Colonic mucosa (tissue), 4 donors: ENCODE data around the gene DLG2. TPM values are rescaled to one million over a fixed set of nuclear protein-coding genes. Genes with fewer than 3 reads are reported as not detected.

ENCODE experiments used
- DNase-seq: peaks from one replicate; pipeline ENCODE4 v3.0.0-alpha.2; 2020
- H3K27ac ChIP-seq: fragments of 200-600 bp; one replicate; pipeline ENCODE4 v1.8.0; 2021
- H3K27me3 ChIP-seq: fragments of 200-600 bp; one replicate; pipeline ENCODE4 v1.8.0; 2021
- H3K36me3 ChIP-seq: fragments of 200-600 bp; one replicate; pipeline ENCODE4 v1.8.0; 2021
- H3K4me1 ChIP-seq: fragments of 200-600 bp; one replicate; pipeline ENCODE4 v1.8.0; 2021; ENCODE audit warnings: mild to moderate bottlenecking
- H3K4me3 ChIP-seq: fragments of 200-600 bp; one replicate; pipeline ENCODE4 v1.8.0; 2021
- H3K9ac ChIP-seq, 2 donors: one replicate each; pipeline ENCODE4 v1.7.0; 2013; ENCODE audit warnings: control low read depth in 2 of 2, low read depth in 2 of 2, low read length in 2 of 2
- H3K9me3 ChIP-seq: fragments of 200-600 bp; one replicate; pipeline ENCODE4 v1.8.0; 2021
- CTCF ChIP-seq: fragments of 200-600 bp; IDR thresholded peaks from one replicate; pipeline ENCODE4 v1.8.0; 2022; ENCODE audit warnings: antibody characterized with exemption, mild to moderate bottlenecking
- intact Hi-C: fragments of 100-400 bp; cut with DNase I; formaldehyde crosslinking; loops from one replicate; pipeline ENCODE4 v1.14.1; 2022
- total RNA-seq, 2 donors: library from RNA; stranded (reverse); fragmentation: NEBNext Ultra II Directional in 1 of 2; extraction: Animal tissue kit (Norgen Biotek cat#: 25700) in 1 of 2; gene quantifications; one replicate each; pipeline ENCODE4 v1.2.1, GENCODE V29; 2021
- donor health status: healthy.
- donor health status: DM: no; HTN: no; CAD: no.
- donor health status: DM: no; HTN: no; CAD: no.

DLG2 gene
- total RNA-seq, 2 donors from 2014 or later = 1.4 to 3.3 TPM

GRCh38 chr11:84924154-84924692 is 702.9 kb downstream of the DLG2 start:
- Histone ChIP-seq H3K4me1 (no peaks in the 10 kb centered on the region), H3K9ac (no peak overlapping the region), H3K9me3 (no peaks in the 10 kb centered on the region), H3K27me3 (no peaks in the 10 kb centered on the region), H3K4me3 (no peak overlapping the region), H3K36me3 (no peaks in the 10 kb centered on the region), H3K27ac (no peak overlapping the region)
- DNase-seq = no peak
- intact Hi-C loops = no loop called here
- TF ChIP-seq CTCF = no peak

GRCh38 chr11:84923489-84923888 is 703.7 kb downstream of the DLG2 start:
- Histone ChIP-seq H3K27me3 (no peaks in the 10 kb centered on the region), H3K9me3 (no peaks in the 10 kb centered on the region), H3K4me3 (no peak overlapping the region), H3K4me1 (no peaks in the 10 kb centered on the region), H3K36me3 (no peaks in the 10 kb centered on the region), H3K9ac (no peak overlapping the region), H3K27ac (no peak overlapping the region)
- TF ChIP-seq CTCF = no peak
- no peak for DNase-seq
- intact Hi-C loops = no loop called here

DNA sequence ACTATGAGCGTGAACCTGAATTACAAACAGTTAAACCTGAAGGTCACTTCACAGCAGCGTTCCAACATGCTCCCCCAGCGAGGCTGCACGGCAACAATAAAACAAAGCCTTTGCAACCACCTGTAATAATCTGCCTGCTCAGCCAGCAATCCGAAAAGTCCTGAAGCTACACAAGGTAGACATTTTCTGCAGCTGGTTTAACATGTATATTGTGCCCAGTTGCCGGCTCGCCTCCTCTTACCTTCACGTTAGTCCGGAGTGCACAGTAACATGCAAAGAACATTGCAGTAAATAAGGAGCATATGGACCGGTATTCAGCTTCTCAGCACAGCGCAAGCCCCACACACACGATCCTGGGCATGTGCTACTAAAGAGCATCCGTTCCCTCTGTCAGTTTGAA is 704.3 kb downstream of the DLG2 start:
- Histone ChIP-seq H3K36me3 (no peaks in the 10 kb centered on the region), H3K27ac (no peak overlapping the region), H3K9ac (no peak overlapping the region), H3K27me3 (no peaks in the 10 kb centered on the region), H3K4me3 (no peak overlapping the region), H3K4me1 (no peaks in the 10 kb centered on the region), H3K9me3 (no peaks in the 10 kb centered on the region)
- TF ChIP-seq CTCF = no peak
- peak; percentile 19 for DNase-seq
- intact Hi-C loops = no loop called here

GRCh38 chr11:84922212-84922805 is 704.8 kb downstream of the DLG2 start:
- H3K4me3 ChIP-seq = no peak overlapping the region
- H3K27ac ChIP-seq = no peak overlapping the region
- intact Hi-C loops = no loop called here
- H3K27me3 ChIP-seq = no peaks in the 10 kb centered on the region
- no peak for TF ChIP-seq CTCF
- no peaks in the 10 kb centered on the region for H3K36me3 ChIP-seq
- H3K9ac ChIP-seq = no peak overlapping the region
- H3K9me3 ChIP-seq = no peaks in the 10 kb centered on the region
- H3K4me1 ChIP-seq = no peaks in the 10 kb centered on the region
- no peak for DNase-seq

DNA sequence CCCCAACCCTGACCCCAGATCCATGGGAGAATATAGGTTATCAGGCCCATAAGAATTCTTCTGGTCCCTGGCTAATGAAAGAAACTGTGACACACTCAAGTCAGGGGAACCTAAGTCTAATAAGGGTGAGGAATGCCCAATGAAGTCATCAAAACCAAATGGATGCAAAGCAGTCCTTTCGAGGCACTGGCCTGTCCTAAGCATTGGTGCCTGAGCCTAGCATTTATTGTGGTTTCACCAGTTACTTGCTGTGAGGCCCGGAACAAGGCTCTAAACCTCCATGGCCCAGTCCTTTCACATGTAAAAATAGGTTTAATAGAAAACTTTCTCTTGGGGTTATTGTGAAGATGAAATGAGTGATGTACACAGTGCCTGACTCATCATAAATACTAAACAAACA is 712.6 kb downstream of the DLG2 start:
- no peaks in the 10 kb centered on the region for H3K36me3 ChIP-seq
- no peak overlapping the region for H3K27ac ChIP-seq
- no peaks in the 10 kb centered on the region for H3K27me3 ChIP-seq
- no peak overlapping the region for H3K4me3 ChIP-seq
- no peak for DNase-seq
- intact Hi-C loops = no loop called here
- no peak overlapping the region for H3K9ac ChIP-seq
- no peak for TF ChIP-seq CTCF
- no peaks in the 10 kb centered on the region for H3K4me1 ChIP-seq
- no peaks in the 10 kb centered on the region for H3K9me3 ChIP-seq
